Karpas-422 (cell line): ENCODE results near the gene PRSS21. TPM values are rescaled to one million over a fixed set of nuclear protein-coding genes. Genes with fewer than 3 reads are reported as not detected.

Source experiments
- DNase-seq: peaks from one replicate; pipeline ENCODE4 v3.0.0-alpha.2; 2015
- H2AFZ ChIP-seq: fragments of 200-600 bp; sonication (generic); 2 replicates; pipeline ENCODE4 v1.6.1; 2014; ENCODE audit warnings: antibody characterized with exemption, low read length, mixed read lengths
- H3K27ac ChIP-seq: fragments of 200-600 bp; sonication (generic); 2 replicates; pipeline ENCODE4 v1.5.1; 2014; ENCODE audit warnings: mild to moderate bottlenecking, low read length, moderate library complexity
- H3K27me3 ChIP-seq: fragments of 200-600 bp; sonication (generic); 2 replicates; pipeline ENCODE4 v1.6.1; 2014; ENCODE audit warnings: low read length, mixed read lengths
- H3K36me3 ChIP-seq: fragments of 200-600 bp; sonication (generic); 2 replicates; pipeline ENCODE4 v1.6.1; 2014; ENCODE audit warnings: low read length, mixed read lengths; ENCODE audit not compliant: insufficient read depth
- H3K4me1 ChIP-seq: fragments of 200-600 bp; sonication (generic); 2 replicates; pipeline ENCODE4 v1.6.1; 2014; ENCODE audit warnings: mild to moderate bottlenecking, low read length, mixed read lengths
- H3K4me2 ChIP-seq: fragments of 200-600 bp; sonication (generic); 2 replicates; pipeline ENCODE4 v1.6.1; 2014; ENCODE audit warnings: low read length, low read depth, mild to moderate bottlenecking; ENCODE audit not compliant: poor library complexity, severe bottlenecking
- H3K4me3 ChIP-seq: fragments of 200-600 bp; sonication (generic); 2 replicates; pipeline ENCODE4 v1.5.1; 2014; ENCODE audit warnings: mild to moderate bottlenecking, antibody characterized with exemption, low read length, mixed read lengths
- H3K79me2 ChIP-seq: fragments of 200-600 bp; sonication (generic); 2 replicates; pipeline ENCODE4 v1.6.1; 2014; ENCODE audit warnings: mild to moderate bottlenecking, low read length, mixed read lengths
- H3K9ac ChIP-seq: fragments of 200-600 bp; sonication (generic); 2 replicates; pipeline ENCODE4 v1.6.0; 2014; ENCODE audit warnings: low read length
- H3K9me2 ChIP-seq: fragments of 200-600 bp; sonication (generic), shearing (Covaris generic); replicated peaks from 2 replicates; pipeline ENCODE4 v1.6.0; 2014; ENCODE audit warnings: mild to moderate bottlenecking, low read length, moderate library complexity; ENCODE audit not compliant: insufficient read depth
- H3K9me3 ChIP-seq: fragments of 300-700, 200-600 bp; sonication (generic); 2 replicates; pipeline ENCODE4 v1.6.1; 2014; ENCODE audit warnings: low read length, mixed read lengths
- H4K20me1 ChIP-seq: fragments of 200-600 bp; sonication (generic); 2 replicates; pipeline ENCODE4 v1.6.1; 2014; ENCODE audit warnings: mild to moderate bottlenecking, antibody characterized with exemption, low read length, low read depth; ENCODE audit not compliant: insufficient read depth
- total RNA-seq: library from RNA; depleted of rRNA; stranded (reverse); fragments of >200 nt; shearing (Covaris generic); gene quantifications from 2 replicates; pipeline ENCODE4 v1.2.3, GENCODE V29; 2014; ENCODE audit warnings: low replicate concordance

The PRSS21 gene
- total RNA-seq, 1 experiment from 2014 or later = not detected

DNA sequence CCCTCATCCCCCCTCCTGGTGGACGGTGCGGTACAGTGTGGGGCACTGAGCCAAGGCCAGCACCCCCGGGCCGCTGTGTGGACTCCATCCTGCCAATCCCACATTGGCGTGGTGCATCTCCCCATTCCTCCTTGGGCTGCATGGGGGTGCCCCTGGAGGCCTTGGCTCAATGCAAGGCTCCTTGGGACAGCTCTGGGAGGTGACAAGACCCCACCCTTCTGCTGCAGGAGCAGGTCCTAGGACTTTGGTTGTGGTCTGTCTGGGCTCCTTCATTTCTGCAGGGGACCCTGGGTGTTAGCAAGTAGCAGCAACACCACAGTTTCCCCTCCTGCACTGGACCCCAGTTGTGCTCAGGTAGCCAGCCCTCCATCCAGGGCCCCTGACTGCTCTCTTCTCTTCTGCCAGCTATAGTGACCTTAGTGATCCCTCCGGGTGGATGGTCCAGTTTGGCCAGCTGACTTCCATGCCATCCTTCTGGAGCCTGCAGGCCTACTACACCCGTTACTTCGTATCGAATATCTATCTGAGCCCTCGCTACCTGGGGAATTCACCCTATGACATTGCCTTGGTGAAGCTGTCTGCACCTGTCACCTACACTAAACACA lies 1.3 kb downstream of the PRSS21 start:
- Histone ChIP-seq H3K4me3 (no peak overlapping the region), H3K4me2 (no peak overlapping the region), H3K9me2 (no peaks in the 10 kb centered on the region), H3K27me3 (no peaks in the 10 kb centered on the region), H3K4me1 (no peaks in the 10 kb centered on the region), H4K20me1 (no peaks in the 10 kb centered on the region), H3K36me3 (no peaks in the 10 kb centered on the region), H2AFZ (no peak overlapping the region), H3K9ac (no peak overlapping the region), H3K9me3 (no peaks in the 10 kb centered on the region), H3K79me2 (no peaks in the 10 kb centered on the region), H3K27ac (no peak overlapping the region)
- DNase-seq = no peak

DNA sequence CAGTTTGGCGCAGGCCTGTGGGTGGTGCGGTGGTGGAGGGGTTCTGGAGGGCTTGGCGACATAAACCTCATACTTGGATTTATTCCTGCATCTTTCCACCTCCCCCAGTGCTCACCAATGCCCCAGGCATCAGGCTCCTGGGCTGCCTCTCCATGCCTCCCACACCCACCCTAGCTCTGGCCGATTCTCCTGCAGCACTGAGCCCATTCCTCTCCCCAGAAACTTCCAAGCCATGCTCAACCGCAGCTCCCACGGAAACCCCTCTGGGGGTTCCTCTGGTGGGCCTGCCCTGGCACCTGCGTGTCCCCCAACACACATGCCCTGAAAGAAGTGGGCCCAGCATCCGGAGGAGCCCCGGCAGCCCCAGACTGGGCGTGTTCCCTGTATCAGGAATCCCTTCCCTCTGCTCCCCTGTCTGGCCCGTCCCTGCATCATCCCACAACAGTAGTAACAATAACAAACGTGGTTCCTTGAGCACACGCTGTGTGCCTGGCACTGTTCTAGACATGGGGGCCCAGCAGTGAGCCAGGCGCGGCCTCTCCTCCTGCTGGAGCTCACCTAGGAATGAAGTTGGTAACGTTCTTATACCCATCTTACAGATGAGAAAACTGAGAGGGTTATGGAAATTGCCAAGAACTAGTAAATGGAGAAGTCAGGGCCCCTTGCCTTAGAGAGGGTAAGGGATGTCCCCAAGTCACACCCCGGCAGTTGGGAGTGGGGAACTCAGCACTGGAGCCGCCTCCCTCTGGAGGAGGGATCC lies 2.3 kb downstream of the PRSS21 start:
- Histone ChIP-seq H3K9ac (no peak overlapping the region), H3K4me1 (no peaks in the 10 kb centered on the region), H3K79me2 (no peaks in the 10 kb centered on the region), H3K27me3 (no peaks in the 10 kb centered on the region), H3K27ac (no peak overlapping the region), H3K4me2 (no peak overlapping the region), H3K36me3 (no peaks in the 10 kb centered on the region), H3K4me3 (no peak overlapping the region), H3K9me3 (no peaks in the 10 kb centered on the region), H2AFZ (no peak overlapping the region), H4K20me1 (no peaks in the 10 kb centered on the region), H3K9me2 (no peaks in the 10 kb centered on the region)
- no peak for DNase-seq

DNA sequence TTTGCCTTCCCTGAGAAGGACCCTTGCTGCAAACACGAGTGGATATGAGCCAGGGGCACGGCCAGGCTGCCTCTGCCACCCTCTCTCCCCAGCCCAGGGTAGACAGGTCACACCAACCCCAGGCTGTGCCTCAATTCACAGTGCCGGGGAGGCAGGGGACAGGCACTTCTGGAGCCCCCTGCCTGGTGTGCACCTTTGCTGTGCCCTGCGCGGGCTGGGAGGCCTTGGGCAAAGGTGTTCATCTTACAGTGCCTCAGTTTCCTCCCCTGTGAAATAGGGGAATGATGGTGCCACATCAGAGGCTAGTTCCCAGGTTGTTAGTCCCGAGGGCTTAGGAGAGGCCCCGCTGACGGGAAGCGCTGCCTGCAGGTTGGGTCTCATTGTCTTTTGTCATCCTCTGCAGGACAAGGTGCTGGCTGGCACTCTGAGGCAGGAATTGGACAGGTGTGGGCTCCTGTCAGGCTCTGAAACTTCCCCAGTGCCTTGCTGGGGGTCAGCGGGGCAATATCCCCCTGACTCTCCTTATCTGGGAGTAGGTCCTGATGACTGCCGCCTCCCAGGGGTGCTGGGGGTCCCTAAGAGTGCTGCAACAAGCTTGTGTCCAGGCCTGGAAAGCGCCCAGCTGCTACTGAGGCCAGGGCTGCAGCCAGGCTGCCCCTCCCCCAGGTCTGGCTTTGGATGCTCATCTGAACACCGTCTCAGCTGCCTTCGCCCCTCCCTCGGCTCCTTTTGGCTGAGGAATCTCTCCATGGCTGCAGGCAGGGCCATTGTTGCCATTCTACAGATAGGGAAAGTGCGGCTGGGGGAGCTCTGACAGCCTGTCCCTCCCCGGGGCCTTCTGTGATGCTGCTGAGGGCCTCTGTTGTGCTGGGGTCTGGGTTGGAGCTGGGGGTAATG lies 3.1 kb downstream of the PRSS21 start:
- Histone ChIP-seq H3K9me3 (no peaks in the 10 kb centered on the region), H3K79me2 (no peaks in the 10 kb centered on the region), H3K4me3 (no peak overlapping the region), H3K4me1 (no peaks in the 10 kb centered on the region), H3K4me2 (no peak overlapping the region), H3K9ac (no peak overlapping the region), H3K27me3 (no peaks in the 10 kb centered on the region), H3K36me3 (no peaks in the 10 kb centered on the region), H2AFZ (no peak overlapping the region), H3K27ac (no peak overlapping the region), H3K9me2 (no peaks in the 10 kb centered on the region), H4K20me1 (no peaks in the 10 kb centered on the region)
- no peak for DNase-seq

DNA sequence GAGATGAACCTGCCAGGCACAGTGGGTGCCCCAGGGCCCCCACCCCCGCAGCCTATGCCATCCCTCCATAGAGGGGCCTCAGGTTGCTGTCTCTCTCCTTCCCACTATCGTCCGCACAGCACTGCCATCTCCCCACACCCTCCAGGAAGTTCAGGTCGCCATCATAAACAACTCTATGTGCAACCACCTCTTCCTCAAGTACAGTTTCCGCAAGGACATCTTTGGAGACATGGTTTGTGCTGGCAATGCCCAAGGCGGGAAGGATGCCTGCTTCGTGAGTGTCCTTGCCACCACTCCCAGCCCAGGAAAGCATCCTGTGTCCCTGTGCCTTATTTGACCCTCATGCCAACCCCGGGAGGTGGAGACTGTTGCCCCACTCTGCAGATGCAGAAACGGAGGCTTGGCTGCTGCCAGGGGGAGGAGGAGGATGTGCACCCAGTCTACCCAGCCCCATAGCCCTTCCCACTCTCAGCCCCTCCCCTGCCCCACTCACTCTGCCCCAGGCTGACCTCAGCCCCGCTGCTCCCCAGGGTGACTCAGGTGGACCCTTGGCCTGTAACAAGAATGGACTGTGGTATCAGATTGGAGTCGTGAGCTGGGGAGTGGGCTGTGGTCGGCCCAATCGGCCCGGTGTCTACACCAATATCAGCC lies 3.9 kb downstream of the PRSS21 start:
- no peaks in the 10 kb centered on the region for H3K9me3 ChIP-seq
- no peaks in the 10 kb centered on the region for H4K20me1 ChIP-seq
- no peaks in the 10 kb centered on the region for H3K4me1 ChIP-seq
- no peaks in the 10 kb centered on the region for H3K9me2 ChIP-seq
- H3K27ac ChIP-seq = no peak overlapping the region
- no peak for DNase-seq
- no peaks in the 10 kb centered on the region for H3K79me2 ChIP-seq
- H3K36me3 ChIP-seq = no peaks in the 10 kb centered on the region
- no peak overlapping the region for H3K4me2 ChIP-seq
- no peak overlapping the region for H2AFZ ChIP-seq
- H3K9ac ChIP-seq = no peak overlapping the region
- no peak overlapping the region for H3K4me3 ChIP-seq
- no peaks in the 10 kb centered on the region for H3K27me3 ChIP-seq

DNA sequence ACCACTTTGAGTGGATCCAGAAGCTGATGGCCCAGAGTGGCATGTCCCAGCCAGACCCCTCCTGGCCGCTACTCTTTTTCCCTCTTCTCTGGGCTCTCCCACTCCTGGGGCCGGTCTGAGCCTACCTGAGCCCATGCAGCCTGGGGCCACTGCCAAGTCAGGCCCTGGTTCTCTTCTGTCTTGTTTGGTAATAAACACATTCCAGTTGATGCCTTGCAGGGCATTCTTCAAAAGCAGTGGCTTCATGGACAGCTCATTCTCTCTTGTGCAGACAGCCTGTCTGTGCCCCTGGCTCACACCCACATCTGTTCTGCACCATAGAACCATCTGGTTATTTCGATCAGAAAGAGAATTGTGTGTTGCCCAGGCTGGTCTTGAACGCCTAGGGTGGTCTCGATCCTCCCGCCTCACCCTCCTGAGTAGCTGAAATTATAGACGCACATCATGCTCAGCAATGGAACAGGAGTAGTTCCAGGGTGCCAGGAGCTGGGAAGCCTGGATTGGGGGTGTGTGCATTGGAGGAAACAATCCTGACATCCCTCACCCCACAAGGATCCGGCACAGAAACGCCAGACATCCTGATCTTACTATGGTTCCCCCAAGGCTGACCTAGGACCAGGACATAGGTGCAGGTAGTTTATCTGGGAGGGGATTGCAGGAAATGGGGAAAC lies 4.6 kb downstream of the PRSS21 start:
- DNase-seq = no peak
- no peak overlapping the region for H3K4me3 ChIP-seq
- H3K4me2 ChIP-seq = no peak overlapping the region
- H3K27me3 ChIP-seq = no peaks in the 10 kb centered on the region
- no peak overlapping the region for H2AFZ ChIP-seq
- no peak overlapping the region for H3K27ac ChIP-seq
- H3K79me2 ChIP-seq = no peaks in the 10 kb centered on the region
- no peaks in the 10 kb centered on the region for H3K9me2 ChIP-seq
- H3K9me3 ChIP-seq = no peaks in the 10 kb centered on the region
- no peak overlapping the region for H3K9ac ChIP-seq
- no peaks in the 10 kb centered on the region for H3K4me1 ChIP-seq
- H4K20me1 ChIP-seq = no peaks in the 10 kb centered on the region
- H3K36me3 ChIP-seq = no peaks in the 10 kb centered on the region

DNA sequence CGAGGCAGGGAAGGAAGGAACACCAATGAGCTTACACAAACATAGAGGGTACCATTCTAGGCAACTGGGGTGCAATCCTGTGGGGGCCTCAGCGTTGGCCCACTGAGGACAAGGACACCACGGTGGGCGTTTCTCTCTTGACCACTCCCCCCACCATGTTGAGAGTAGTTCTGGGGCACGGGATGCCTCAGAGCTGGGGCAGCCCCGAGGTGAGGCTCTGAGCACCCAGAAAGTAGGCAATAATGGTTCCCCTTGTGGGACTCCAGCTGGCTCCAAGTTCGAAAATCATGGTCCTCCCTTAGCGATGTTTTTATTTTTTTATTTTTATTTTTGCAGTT lies 5.1 kb downstream of the PRSS21 start:
- H3K9me2 ChIP-seq = no peaks in the 10 kb centered on the region
- no peak overlapping the region for H3K4me2 ChIP-seq
- no peak overlapping the region for H3K27ac ChIP-seq
- H3K36me3 ChIP-seq = no peaks in the 10 kb centered on the region
- H2AFZ ChIP-seq = no peak overlapping the region
- H3K4me1 ChIP-seq = no peaks in the 10 kb centered on the region
- H4K20me1 ChIP-seq = no peaks in the 10 kb centered on the region
- no peaks in the 10 kb centered on the region for H3K27me3 ChIP-seq
- no peaks in the 10 kb centered on the region for H3K9me3 ChIP-seq
- no peak overlapping the region for H3K9ac ChIP-seq
- H3K79me2 ChIP-seq = no peaks in the 10 kb centered on the region
- DNase-seq = no peak
- no peak overlapping the region for H3K4me3 ChIP-seq

DNA sequence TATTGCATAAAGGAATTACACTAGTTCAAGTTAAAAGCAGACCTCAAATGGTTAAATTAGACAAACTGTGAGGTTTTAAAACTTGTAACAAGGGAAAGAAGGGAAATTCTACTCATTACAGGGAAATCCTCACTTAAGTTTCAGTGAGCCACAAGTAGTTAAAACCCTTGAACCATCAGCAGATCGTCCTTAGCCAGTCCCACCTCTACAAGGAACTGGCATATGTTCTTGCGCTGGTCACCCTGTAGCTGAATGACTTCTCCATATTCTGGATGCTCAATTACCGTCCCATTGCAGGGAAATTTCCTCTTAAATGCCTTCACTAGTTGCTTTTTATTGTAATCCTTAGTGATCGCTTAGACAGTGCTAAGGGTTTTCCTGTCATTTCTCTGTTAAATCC lies 5.5 kb downstream of the PRSS21 start:
- Histone ChIP-seq H3K27me3 (no peaks in the 10 kb centered on the region), H3K36me3 (no peaks in the 10 kb centered on the region), H3K9ac (no peak overlapping the region), H3K4me3 (no peak overlapping the region), H3K9me2 (no peaks in the 10 kb centered on the region), H2AFZ (no peak overlapping the region), H3K79me2 (no peaks in the 10 kb centered on the region), H3K9me3 (no peaks in the 10 kb centered on the region), H3K4me2 (no peak overlapping the region), H4K20me1 (no peaks in the 10 kb centered on the region), H3K27ac (no peak overlapping the region), H3K4me1 (no peaks in the 10 kb centered on the region)
- no peak for DNase-seq
